Thoracic aorta (tissue), 2 donors: ENCODE data around the gene KCNMB4. TPM values are rescaled to one million over a fixed set of nuclear protein-coding genes. Genes with fewer than 3 reads are reported as not detected.

Experiments
- ATAC-seq: fragments of 150-250 bp; one replicate; pipeline ENCODE4 v1.8.0; 2017; ENCODE audit warnings: low read depth; ENCODE audit not compliant: insufficient number of reproducible peaks, low FRiP score
- DNase-seq: peaks from one replicate; pipeline ENCODE4 v3.0.0-alpha.2; 2020; ENCODE audit warnings: low spot score
- H3K27ac ChIP-seq, 2 donors: fragments of 200-600 bp; sonication (generic); 1 replicate in 1 of 2; 2 replicates in 1 of 2; pipeline ENCODE4 v1.5.1; 2016; ENCODE audit warnings: mild to moderate bottlenecking in 2 of 2, moderate library complexity in 2 of 2
- H3K27me3 ChIP-seq: fragments of 200-600 bp; sonication (generic); replicated peaks from 2 replicates; pipeline ENCODE4 v1.6.0; 2016; ENCODE audit warnings: mild to moderate bottlenecking; ENCODE audit not compliant: insufficient read depth
- H3K36me3 ChIP-seq: fragments of 200-600 bp; sonication (generic); one replicate; pipeline ENCODE4 v1.5.1; 2016
- H3K4me1 ChIP-seq, 2 donors: fragments of 200-600 bp; sonication (generic); 1 replicate in 1 of 2; 2 replicates in 1 of 2; pipeline versions ENCODE4 v1.5.1 to v1.6.0; 2016; ENCODE audit warnings: low read depth in 2 of 2, mild to moderate bottlenecking in 1 of 2; ENCODE audit not compliant: control insufficient read depth in 1 of 2
- H3K4me3 ChIP-seq: fragments of 200-600 bp; sonication (generic); 2 replicates; pipeline ENCODE4 v1.5.1; 2016; ENCODE audit warnings: mild to moderate bottlenecking
- H3K9me3 ChIP-seq: fragments of 200-600 bp; sonication (generic); 2 replicates; pipeline ENCODE4 v1.5.1; 2016
- total RNA-seq, 2 donors: library from RNA; depleted of rRNA; stranded (reverse); fragments of >200 nt; gene quantifications; one replicate each; pipeline versions ENCODE4 v1.1.0 to v1.2.3, GENCODE V29; 2016
- TF ChIP-seq, protein P1 (sequence below): fragments of 200-600 bp; sonication (generic); IDR thresholded peaks from one replicate; pipeline ENCODE4 v1.5.1; 2019; ENCODE audit warnings: antibody characterized with exemption

The KCNMB4 gene
- total RNA-seq, 2 donors from 2014 or later = 1.6 to 1.9 TPM

DNA sequence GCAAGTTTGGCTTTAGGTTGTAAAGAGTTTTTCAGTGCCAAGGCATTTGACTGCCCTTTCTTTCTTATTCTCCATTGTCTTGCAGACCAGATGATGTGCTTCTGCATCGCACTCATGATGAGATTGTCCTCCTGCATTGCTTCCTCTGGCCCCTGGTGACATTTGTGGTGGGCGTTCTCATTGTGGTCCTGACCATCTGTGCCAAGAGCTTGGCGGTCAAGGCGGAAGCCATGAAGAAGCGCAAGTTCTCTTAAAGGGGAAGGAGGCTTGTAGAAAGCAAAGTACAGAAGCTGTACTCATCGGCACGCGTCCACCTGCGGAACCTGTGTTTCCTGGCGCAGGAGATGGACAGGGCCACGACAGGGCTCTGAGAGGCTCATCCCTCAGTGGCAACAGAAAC is 64.3 kb downstream of the KCNMB4 start:
- ATAC-seq (no peak), DNase-seq (no peak)
- Histone ChIP-seq H3K27me3 (no peaks in the 10 kb centered on the region), H3K36me3 (no peaks in the 10 kb centered on the region), H3K4me1 (no peaks in the 10 kb centered on the region), H3K9me3 (peaks cover 5% of the 10 kb centered on the region), H3K4me3 (no peak overlapping the region), H3K27ac (no peak overlapping the region)
- TF ChIP-seq, protein P1, sequence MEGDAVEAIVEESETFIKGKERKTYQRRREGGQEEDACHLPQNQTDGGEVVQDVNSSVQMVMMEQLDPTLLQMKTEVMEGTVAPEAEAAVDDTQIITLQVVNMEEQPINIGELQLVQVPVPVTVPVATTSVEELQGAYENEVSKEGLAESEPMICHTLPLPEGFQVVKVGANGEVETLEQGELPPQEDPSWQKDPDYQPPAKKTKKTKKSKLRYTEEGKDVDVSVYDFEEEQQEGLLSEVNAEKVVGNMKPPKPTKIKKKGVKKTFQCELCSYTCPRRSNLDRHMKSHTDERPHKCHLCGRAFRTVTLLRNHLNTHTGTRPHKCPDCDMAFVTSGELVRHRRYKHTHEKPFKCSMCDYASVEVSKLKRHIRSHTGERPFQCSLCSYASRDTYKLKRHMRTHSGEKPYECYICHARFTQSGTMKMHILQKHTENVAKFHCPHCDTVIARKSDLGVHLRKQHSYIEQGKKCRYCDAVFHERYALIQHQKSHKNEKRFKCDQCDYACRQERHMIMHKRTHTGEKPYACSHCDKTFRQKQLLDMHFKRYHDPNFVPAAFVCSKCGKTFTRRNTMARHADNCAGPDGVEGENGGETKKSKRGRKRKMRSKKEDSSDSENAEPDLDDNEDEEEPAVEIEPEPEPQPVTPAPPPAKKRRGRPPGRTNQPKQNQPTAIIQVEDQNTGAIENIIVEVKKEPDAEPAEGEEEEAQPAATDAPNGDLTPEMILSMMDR = no peak

DNA sequence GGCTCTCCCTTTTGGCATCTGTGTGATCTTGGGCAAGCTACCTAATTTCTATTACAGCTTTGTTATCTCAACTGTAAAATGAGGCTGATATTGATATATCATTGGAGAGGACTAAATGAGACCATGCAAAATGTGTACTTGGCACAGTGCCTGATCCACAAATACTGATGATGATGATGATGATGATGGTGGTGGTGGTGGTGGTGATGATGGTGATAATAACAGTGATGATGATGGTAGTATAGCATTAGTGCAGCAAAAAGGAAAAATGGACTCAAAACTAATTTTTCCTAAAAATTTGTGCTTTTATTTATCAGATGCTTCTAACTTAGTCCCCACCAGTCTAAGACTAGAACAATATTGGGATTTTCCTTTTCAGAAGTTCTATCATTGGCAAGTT is 70.7 kb downstream of the KCNMB4 start:
- Histone ChIP-seq H3K36me3 (no peaks in the 10 kb centered on the region), H3K9me3 (peaks cover 6% of the 10 kb centered on the region), H3K27ac (no peak overlapping the region), H3K4me3 (no peak overlapping the region), H3K4me1 (no peaks in the 10 kb centered on the region), H3K27me3 (no peaks in the 10 kb centered on the region)
- DNase-seq (no peak), ATAC-seq (no peak)
- TF ChIP-seq, protein P1 = no peak

DNA sequence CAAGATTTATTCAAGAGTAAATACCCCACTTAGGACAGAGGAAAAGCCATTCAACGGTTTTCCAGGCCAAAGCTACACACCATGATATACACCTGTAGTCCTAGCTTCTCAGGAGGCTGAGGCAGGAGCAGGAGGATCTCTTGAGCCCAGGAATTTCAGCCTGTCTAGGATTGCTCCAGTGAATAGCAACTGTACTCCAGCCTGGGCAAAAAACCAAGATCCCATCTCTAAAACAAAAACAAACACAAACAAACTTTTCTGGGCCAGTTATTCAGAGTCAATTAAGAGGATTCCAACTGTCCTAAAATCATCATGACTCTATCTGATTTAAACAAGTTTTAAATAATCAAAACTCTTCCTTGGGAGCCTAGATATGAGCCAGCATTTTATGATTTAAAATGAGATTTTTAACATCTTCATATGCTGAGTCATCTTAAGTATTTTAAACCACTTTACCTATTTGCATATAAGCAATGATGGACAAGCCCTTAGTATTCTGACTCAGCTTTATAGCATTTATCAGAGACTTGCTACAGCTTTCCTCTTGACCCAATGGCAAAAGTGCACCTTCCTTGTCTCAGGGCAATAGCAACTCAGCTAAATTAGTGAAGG is 77.1 kb downstream of the KCNMB4 start:
- Histone ChIP-seq H3K27ac (no peak overlapping the region), H3K27me3 (no peaks in the 10 kb centered on the region), H3K4me1 (no peaks in the 10 kb centered on the region), H3K4me3 (no peak overlapping the region), H3K36me3 (no peaks in the 10 kb centered on the region), H3K9me3 (no peaks in the 10 kb centered on the region)
- DNase-seq (no peak), ATAC-seq (no peak)
- TF ChIP-seq, protein P1 = no peak

DNA sequence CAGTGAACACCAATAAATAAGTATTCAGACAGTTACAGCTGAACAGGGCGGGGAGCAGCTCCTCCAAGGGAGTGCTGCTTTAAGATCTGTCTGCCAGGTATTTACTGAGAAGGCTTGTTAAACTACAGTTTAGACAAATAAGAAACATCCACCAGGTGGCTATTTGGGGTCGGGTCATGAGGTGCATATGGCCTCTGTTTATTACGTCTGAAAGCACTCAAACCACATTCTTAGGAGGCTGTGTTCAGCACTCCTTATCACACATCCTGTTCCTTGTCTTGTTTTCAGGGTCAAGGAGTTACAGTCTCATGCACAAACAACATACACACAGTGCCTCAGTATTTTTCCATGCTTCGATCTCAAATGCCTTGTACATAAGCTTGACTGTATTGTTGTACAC is 78.8 kb downstream of the KCNMB4 start:
- Histone ChIP-seq H3K9me3 (peaks cover 4% of the 10 kb centered on the region), H3K27me3 (no peaks in the 10 kb centered on the region), H3K36me3 (no peaks in the 10 kb centered on the region), H3K27ac (no peak overlapping the region), H3K4me1 (no peaks in the 10 kb centered on the region), H3K4me3 (no peak overlapping the region)
- ATAC-seq (no peak), DNase-seq (no peak)
- TF ChIP-seq, protein P1 = no peak

DNA sequence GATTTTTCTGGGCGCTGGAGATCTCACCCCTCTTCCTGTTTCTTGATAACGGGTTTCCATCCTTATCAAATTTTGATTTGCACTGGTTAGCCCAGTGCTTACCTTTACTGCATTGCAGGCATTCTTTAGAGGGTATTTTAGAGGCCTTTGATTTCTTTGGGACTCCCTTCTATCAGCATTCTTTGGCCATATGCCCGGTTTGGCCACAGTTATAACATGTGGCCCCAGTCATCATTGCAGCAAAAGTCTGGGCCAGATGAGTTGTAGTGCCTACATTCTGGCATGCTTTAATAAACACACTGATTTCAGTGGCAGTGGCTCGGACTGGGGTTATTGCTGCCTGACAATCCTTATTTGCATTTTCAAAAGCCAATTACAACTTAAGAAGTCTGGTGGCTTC is 82.3 kb downstream of the KCNMB4 start:
- no peak overlapping the region for H3K27ac ChIP-seq
- no peaks in the 10 kb centered on the region for H3K4me1 ChIP-seq
- H3K36me3 ChIP-seq = no peaks in the 10 kb centered on the region
- no peaks in the 10 kb centered on the region for H3K27me3 ChIP-seq
- H3K4me3 ChIP-seq = no peak overlapping the region
- H3K9me3 ChIP-seq = peaks cover 13% of the 10 kb centered on the region
- TF ChIP-seq, protein P1 = no peak
- DNase-seq (no peak), ATAC-seq (no peak)
